Measurements from ENCODE around the gene DHRS1. TPM values are rescaled to one million over a fixed set of nuclear protein-coding genes. Genes with fewer than 3 reads are reported as not detected.
A peak's percentile ranks its signal among the peaks of the same experiment; 100 is the strongest.

Gene DHRS1
- total RNA-seq, 1 donor from 2014 or later = 32.5 TPM

DNA sequence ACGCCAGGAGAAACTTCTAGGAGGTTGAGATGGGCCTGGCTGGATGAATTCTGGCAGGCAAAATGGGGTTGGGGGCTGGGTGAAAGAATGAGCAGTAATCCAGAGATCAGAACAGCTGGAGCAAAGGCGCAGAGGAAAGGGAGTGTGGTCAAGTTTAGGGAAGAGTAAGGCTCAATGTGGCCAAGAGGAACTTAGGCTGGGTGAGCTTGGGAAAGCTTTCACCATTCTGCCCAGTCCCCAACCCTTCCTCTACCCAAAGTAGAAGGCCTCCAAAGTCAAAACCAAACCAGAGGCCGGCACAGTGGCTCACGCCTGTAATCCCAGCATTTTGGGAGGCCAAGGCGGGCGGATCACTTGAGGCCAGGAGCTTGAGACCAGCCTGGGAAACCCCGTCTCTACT lies 17.9 kb downstream of the DHRS1 start:
- ChIA-PET POLR2A (interaction anchor here (0.7 to 5.0 kb wide), 6 partner anchors 9 to 149 kb away, joined by 3 to 80 read pairs (median 30); partner anchors contain the start of genes KHNYN, MDP1, RABGGTA and TINF2), CTCF (interaction anchor here (1.4 to 5.4 kb wide), 4 partner anchors 10 to 52 kb away, joined by 3 to 31 read pairs (median 5); partner anchors contain the start of genes CIDEB, LTB4R, LTB4R2 and RABGGTA)
- Mint-ChIP-seq H3K4me1 (peaks cover 60% of the 10 kb centered on the region), H3K4me3 (peak overlapping the region; percentile 28), H3K36me3 (ENCODE audit: low read depth) (no peaks in the 10 kb centered on the region), H3K27ac (peak overlapping the region; percentile 78), H3K27me3 (no peaks in the 10 kb centered on the region), H3K9me3 (no peaks in the 10 kb centered on the region)
- TF ChIP-seq, protein P1, sequence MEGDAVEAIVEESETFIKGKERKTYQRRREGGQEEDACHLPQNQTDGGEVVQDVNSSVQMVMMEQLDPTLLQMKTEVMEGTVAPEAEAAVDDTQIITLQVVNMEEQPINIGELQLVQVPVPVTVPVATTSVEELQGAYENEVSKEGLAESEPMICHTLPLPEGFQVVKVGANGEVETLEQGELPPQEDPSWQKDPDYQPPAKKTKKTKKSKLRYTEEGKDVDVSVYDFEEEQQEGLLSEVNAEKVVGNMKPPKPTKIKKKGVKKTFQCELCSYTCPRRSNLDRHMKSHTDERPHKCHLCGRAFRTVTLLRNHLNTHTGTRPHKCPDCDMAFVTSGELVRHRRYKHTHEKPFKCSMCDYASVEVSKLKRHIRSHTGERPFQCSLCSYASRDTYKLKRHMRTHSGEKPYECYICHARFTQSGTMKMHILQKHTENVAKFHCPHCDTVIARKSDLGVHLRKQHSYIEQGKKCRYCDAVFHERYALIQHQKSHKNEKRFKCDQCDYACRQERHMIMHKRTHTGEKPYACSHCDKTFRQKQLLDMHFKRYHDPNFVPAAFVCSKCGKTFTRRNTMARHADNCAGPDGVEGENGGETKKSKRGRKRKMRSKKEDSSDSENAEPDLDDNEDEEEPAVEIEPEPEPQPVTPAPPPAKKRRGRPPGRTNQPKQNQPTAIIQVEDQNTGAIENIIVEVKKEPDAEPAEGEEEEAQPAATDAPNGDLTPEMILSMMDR (IDR thresholded peaks at IDR 0.05) = no peak
- no peak for ATAC-seq (ENCODE audit: low read depth)
- DNase-seq = no peak
- intact Hi-C loops (cut with micrococcal nuclease) = no loop called here

DNA sequence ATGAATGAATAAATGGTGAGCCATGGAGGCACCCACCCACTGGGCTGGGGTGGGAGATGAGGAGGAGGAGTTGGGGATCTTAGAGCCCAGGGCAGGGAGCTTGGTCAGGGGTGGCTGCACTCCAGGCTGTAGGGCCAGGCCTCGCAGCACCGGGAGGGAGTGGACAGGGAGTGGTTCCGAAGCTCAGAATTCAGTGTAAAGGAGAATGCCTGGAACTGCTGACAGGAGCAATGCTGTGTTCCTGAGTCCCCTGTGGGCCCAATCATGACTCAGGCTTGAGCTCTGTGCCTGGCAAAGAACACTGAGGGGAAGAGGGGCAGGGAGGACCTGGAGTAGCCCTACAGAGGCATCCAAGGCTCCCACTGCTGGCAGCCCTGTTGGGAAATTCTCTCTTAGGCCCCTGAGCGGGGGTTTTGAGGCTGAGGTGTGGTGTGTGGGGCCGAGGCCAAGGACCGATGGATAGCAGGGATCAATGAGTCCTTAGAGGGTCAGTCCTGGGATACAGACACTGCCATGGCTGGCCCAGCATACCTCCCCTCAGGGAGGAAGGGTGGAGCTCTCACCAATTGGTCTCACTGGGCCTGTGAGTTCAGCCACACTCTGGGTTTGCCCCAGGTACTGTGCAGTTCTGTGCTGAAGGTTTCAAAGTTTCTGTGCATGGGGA lies 18.7 kb downstream of the DHRS1 start:
- CTCF ChIA-PET = interaction anchor here (0.8 to 6.3 kb wide), 10 partner anchors 9 to 71 kb away, joined by 3 to 64 read pairs (median 8); partner anchors contain the start of genes CIDEB, DHRS1, LTB4R and LTB4R2
- H3K27ac Mint-ChIP-seq = peak overlapping the region; percentile 90

DNA sequence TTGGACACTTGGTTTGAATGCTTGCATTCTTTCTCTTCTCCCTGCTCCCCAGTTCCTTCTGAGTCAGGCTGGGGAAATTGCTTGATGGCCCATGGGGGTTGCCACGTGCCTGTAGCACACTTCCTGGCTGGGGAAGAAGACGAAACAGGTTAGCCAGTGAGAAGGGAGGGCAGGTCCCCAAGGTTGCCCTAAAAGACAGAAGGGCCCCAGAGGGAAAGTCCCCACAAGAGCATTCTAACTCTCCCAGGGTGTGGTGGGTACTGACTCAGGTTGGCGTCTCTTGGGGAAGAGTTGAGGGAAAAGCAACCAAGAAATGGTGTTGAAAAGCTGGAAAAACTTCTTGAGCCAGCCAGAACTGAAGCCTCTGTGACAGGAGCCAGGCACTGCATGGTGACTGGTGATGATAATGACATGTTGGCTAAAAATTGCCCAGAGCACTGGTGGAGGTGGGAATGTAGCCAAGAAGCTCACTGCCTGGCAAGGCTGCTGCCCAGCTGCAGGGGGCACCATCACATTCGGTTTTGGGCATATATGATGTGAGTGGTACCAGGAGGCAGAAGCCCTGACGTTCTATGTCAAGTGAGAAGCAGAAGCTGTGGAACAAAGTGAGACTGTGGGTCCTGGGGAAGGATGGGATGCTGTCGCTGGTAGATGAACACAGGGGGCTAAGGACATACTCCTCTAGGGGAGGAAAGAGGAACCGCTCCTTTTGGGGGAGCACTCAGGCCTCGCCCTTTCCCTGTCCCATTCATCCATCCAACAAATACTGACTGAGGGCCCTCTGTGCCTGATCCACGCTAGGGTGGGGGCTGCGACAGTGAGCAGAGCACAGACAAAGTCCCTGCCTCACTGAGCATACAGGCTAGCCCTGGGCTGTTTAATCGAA lies 20.0 kb downstream of the DHRS1 start:
- DNase-seq (peak; percentile 54), ATAC-seq (ENCODE audit: low read depth) (peak; percentile 89)
- Mint-ChIP-seq H3K4me1 (peaks cover 73% of the 10 kb centered on the region), H3K27me3 (no peaks in the 10 kb centered on the region), H3K36me3 (ENCODE audit: low read depth) (no peaks in the 10 kb centered on the region), H3K27ac (peak overlapping the region; percentile 90), H3K9me3 (no peaks in the 10 kb centered on the region), H3K4me3 (peak overlapping the region; percentile 63)
- TF ChIP-seq, protein P1 (IDR thresholded peaks at IDR 0.05) = no peak
- POLR2A ChIA-PET = interaction anchor here (0.6 to 5.0 kb wide), 18 partner anchors 9 to 166 kb away, joined by 3 to 80 read pairs (median 6); partner anchors contain the start of genes CHMP4A, DCAF11, DHRS1 and IPO4
- CTCF ChIA-PET = interaction anchor here (1.1 to 6.3 kb wide), 10 partner anchors 9 to 152 kb away, joined by 3 to 64 read pairs (median 11); partner anchors contain the start of genes CIDEB, DHRS1, LTB4R and LTB4R2
- intact Hi-C loops (cut with micrococcal nuclease) = loop anchor here (1.0 to 2.0 kb wide), 5 partner anchors 8 to 37 kb away; partner anchors contain the start of genes RABGGTA and TINF2

More for the DNA sequence above, 18.7 kb downstream of the DHRS1 start:
- DNase-seq (no peak), ATAC-seq (ENCODE audit: low read depth) (no peak)
- Mint-ChIP-seq H3K4me3 (no peak overlapping the region), H3K27me3 (no peaks in the 10 kb centered on the region), H3K36me3 (ENCODE audit: low read depth) (no peaks in the 10 kb centered on the region), H3K9me3 (no peaks in the 10 kb centered on the region), H3K4me1 (peaks cover 63% of the 10 kb centered on the region)
- POLR2A ChIA-PET = interaction anchor here (1.0 to 5.0 kb wide), 9 partner anchors 10 to 150 kb away, joined by 3 to 80 read pairs (median 8); partner anchors contain the start of genes DHRS1, KHNYN, MDP1 and NOP9
- TF ChIP-seq, protein P1 (IDR thresholded peaks at IDR 0.05) = no peak
- intact Hi-C loops (cut with micrococcal nuclease) = no loop called here

DNA sequence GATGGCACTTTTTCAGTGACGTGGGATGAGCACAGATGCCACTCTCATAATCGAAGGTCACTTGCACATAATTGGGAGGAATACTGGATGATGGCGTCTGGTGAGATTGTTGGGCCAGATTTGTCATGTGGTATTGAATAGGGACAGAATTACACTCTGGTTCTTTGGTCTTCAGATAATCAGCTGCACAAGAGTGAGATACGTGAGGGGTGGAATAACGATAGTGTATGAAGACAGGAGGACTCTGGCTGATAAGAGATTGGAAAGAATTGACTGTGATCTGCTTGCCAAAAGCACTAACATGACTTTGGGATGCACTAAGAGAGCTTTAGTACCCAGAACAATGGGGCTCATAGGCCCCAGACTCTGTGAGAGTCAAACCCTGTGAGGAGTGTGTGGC lies 21.2 kb downstream of the DHRS1 start:
- POLR2A ChIA-PET = interaction anchor here (0.6 to 5.0 kb wide), 11 partner anchors 12 to 977 kb away, joined by 3 to 80 read pairs (median 9); partner anchors contain the start of genes CHMP4A, DHRS1, LTB4R and MDP1
- no peaks in the 10 kb centered on the region for H3K27me3 Mint-ChIP-seq
- peak overlapping the region; percentile 90 for H3K27ac Mint-ChIP-seq
- H3K9me3 Mint-ChIP-seq = no peaks in the 10 kb centered on the region
- intact Hi-C loops (cut with micrococcal nuclease) = loop anchor here (2.0 kb wide), 1 partner anchor 36 kb away; the partner anchor contains the start of gene TINF2
- peak overlapping the region; percentile 24 for H3K4me3 Mint-ChIP-seq
- peaks cover 84% of the 10 kb centered on the region for H3K4me1 Mint-ChIP-seq
- no peaks in the 10 kb centered on the region for H3K36me3 Mint-ChIP-seq (ENCODE audit: low read depth)
- CTCF ChIA-PET = interaction anchor here (2.1 to 6.3 kb wide), 5 partner anchors 12 to 153 kb away, joined by 8 to 64 read pairs (median 13); partner anchors contain the start of genes CIDEB, LTB4R, LTB4R2 and TINF2
- DNase-seq (no peak), ATAC-seq (ENCODE audit: low read depth) (no peak)
- TF ChIP-seq, protein P1 (IDR thresholded peaks at IDR 0.05) = no peak

All from activated B cell treated with CpG ODN at 0.5 μM for 24 hours (primary cell).